ENCODE data around the gene GPANK1.

GPANK1 gene

GRCh38 chr6:31622684-31623091 is 42.1 kb downstream of the GPANK1 start:
- no peaks in the 10 kb centered on the region for H3K9me3 ChIP-seq
- TF ChIP-seq CTCF (IDR thresholded peaks at IDR 0.05): no peak
- peak overlapping the region; percentile 90 to 91 for H3K27ac ChIP-seq
- peaks cover 39 to 45% (median 43%) of the 10 kb centered on the region in 3 donors for H3K36me3 ChIP-seq
- intact Hi-C loops (cut with DNase I; ENCODE audit: low total_unique reads): no loop called here
- no peaks in the 10 kb centered on the region for H3K27me3 ChIP-seq
- no peak overlapping the region for H3K4me3 ChIP-seq
- peaks cover 0 to 16% (median 7%) of the 10 kb centered on the region in 4 donors for H3K4me1 ChIP-seq
- DNase-seq: no peak

- no peaks in the 10 kb centered on the region for H3K27me3 ChIP-seq
- H3K9me3 ChIP-seq: no peaks in the 10 kb centered on the region
- peaks cover 0 to 16% (median 7%) of the 10 kb centered on the region in 4 donors for H3K4me1 ChIP-seq
- peak overlapping the region; percentile 63 to 79 for H3K4me3 ChIP-seq
- intact Hi-C loops (cut with DNase I; ENCODE audit: low total_unique reads): no loop called here
- peak overlapping the region; percentile 90 to 91 for H3K27ac ChIP-seq
- TF ChIP-seq CTCF (IDR thresholded peaks at IDR 0.05): no peak
- DNase-seq: no peak
- peaks cover 32 to 38% (median 36%) of the 10 kb centered on the region in 3 donors for H3K36me3 ChIP-seq
Observed at GRCh38 chr6:31621991-31622390, 42.8 kb downstream of the GPANK1 start.

GRCh38 chr6:31621320-31621939 is 43.4 kb downstream of the GPANK1 start:
- intact Hi-C loops (cut with DNase I; ENCODE audit: low total_unique reads): no loop called here
- peak overlapping the region; percentile 90 to 91 for H3K27ac ChIP-seq
- H3K36me3 ChIP-seq: peaks cover 26 to 32% (median 30%) of the 10 kb centered on the region in 3 donors
- H3K9me3 ChIP-seq: no peaks in the 10 kb centered on the region
- no peak for TF ChIP-seq CTCF (IDR thresholded peaks at IDR 0.05)
- no peaks in the 10 kb centered on the region for H3K27me3 ChIP-seq
- peak overlapping the region; percentile 63 to 79 for H3K4me3 ChIP-seq
- no peak for DNase-seq
- peaks cover 0 to 16% (median 7%) of the 10 kb centered on the region in 4 donors for H3K4me1 ChIP-seq

- no peaks in the 10 kb centered on the region for H3K27me3 ChIP-seq
- DNase-seq: peak in 1 of 2 donors; percentile 74
- H3K4me1 ChIP-seq: peaks cover 0 to 16% (median 7%) of the 10 kb centered on the region in 4 donors
- H3K9me3 ChIP-seq: no peaks in the 10 kb centered on the region
- no peak for TF ChIP-seq CTCF (IDR thresholded peaks at IDR 0.05)
- peak within 1 kb of the TSS; percentile 90 to 91 for H3K27ac ChIP-seq
- peak within 1 kb of the TSS; percentile 63 to 79 for H3K4me3 ChIP-seq
- intact Hi-C loops (cut with DNase I; ENCODE audit: low total_unique reads): no loop called here
- peaks cover 20 to 26% (median 23%) of the 10 kb centered on the region in 3 donors for H3K36me3 ChIP-seq
Observed at GRCh38 chr6:31620586-31621319, 44.0 kb downstream of the GPANK1 start, which contains the start of gene PRRC2A. TSS of gene PRRC2A (plus strand) at chr6:31620715. CDS start at chr6:31622790, 2,075 bp downstream.

GRCh38 chr6:31619805-31620585 is 44.8 kb downstream of the GPANK1 start:
- Histone ChIP-seq H3K4me1 (peaks cover 0 to 16% (median 7%) of the 10 kb centered on the region in 4 donors), H3K27ac (peak overlapping the region; percentile 90 to 91), H3K36me3 (peaks cover 12 to 18% (median 16%) of the 10 kb centered on the region in 3 donors), H3K27me3 (no peaks in the 10 kb centered on the region), H3K9me3 (no peaks in the 10 kb centered on the region), H3K4me3 (peak overlapping the region; percentile 63 to 79)
- no peak for TF ChIP-seq CTCF (IDR thresholded peaks at IDR 0.05)
- intact Hi-C loops (cut with DNase I; ENCODE audit: low total_unique reads): no loop called here
- peak; percentile 99 for DNase-seq

Data from tibial artery (tissue), 4 donors.